Muscle of leg (tissue), 11 donors: ENCODE data around the gene BIN1. TPM values are rescaled to one million over a fixed set of nuclear protein-coding genes. Genes with fewer than 3 reads are reported as not detected.

Experiments used
- DNase-seq: peaks from one replicate; pipeline ENCODE4 v3.0.0; 2013
- H3K27ac ChIP-seq: one replicate; pipeline ENCODE4 v1.5.1; 2013; ENCODE audit warnings: mild to moderate bottlenecking, low read length, control low read depth
- H3K27me3 ChIP-seq: one replicate; pipeline ENCODE4 v1.6.1; 2013; ENCODE audit warnings: low read length; ENCODE audit not compliant: control insufficient read depth, insufficient read depth
- H3K36me3 ChIP-seq: one replicate; pipeline ENCODE4 v1.6.1; 2013; ENCODE audit warnings: low read length; ENCODE audit not compliant: control insufficient read depth, insufficient read depth
- H3K4me1 ChIP-seq: one replicate; pipeline ENCODE4 v1.6.1; 2013; ENCODE audit warnings: low read length; ENCODE audit not compliant: control insufficient read depth, insufficient read depth
- H3K4me3 ChIP-seq: one replicate; pipeline ENCODE4 v1.5.1; 2013; ENCODE audit warnings: low read length, control low read depth
- H3K9me3 ChIP-seq: replicated peaks from 2 replicates; pipeline ENCODE4 v1.6.1; 2013; ENCODE audit warnings: low read depth, low read length; ENCODE audit not compliant: control insufficient read depth
- WGBS: methylation state at CpG from one replicate; pipeline ENCODE4 v1.1.5; 2013; ENCODE audit warnings: missing lambda C conversion rate; ENCODE audit not compliant: insufficient coverage; 5-methylcytosine and 5-hydroxymethylcytosine counted together
- polyA plus RNA-seq, 8 donors: library from polyadenylated mRNA; unstranded; fragments of 120-200 nt; gene quantifications; one replicate each; pipeline versions ENCODE4 v1.2.1 to v1.2.3, GENCODE V29; 2013; ENCODE audit warnings: inconsistent platforms in 1 of 8, low replicate concordance in 1 of 8; ENCODE audit not compliant: insufficient read length in 8 of 8, insufficient read depth in 1 of 8
- total RNA-seq: library from RNA; stranded (reverse); fragments of 120-200 nt; gene quantifications from one replicate; pipeline ENCODE4 v1.2.4, GENCODE V29; 2013

BIN1 gene
- total and polyA plus RNA-seq, 9 donors: 556 to 946 (median 831) TPM

GRCh38 chr2:127106457-127106990, 430 bp downstream of the BIN1 start:
- Histone ChIP-seq H3K4me3 (peak overlapping the region; percentile 98), H3K9me3 (no peaks in the 10 kb centered on the region), H3K4me1 (peaks cover 60% of the 10 kb centered on the region), H3K36me3 (peaks cover 17% of the 10 kb centered on the region), H3K27ac (peak overlapping the region; percentile 96), H3K27me3 (no peaks in the 10 kb centered on the region)
- under 1% methylated on average over 45 of the region's 45 CpGs for WGBS
- DNase-seq: no peak

GRCh38 chr2:127105656-127106456, 1.1 kb downstream of the BIN1 start:
- DNase-seq: peak; percentile 81
- peaks cover 17% of the 10 kb centered on the region for H3K36me3 ChIP-seq

GRCh38 chr2:127104881-127105655, 1.9 kb downstream of the BIN1 start:
- peaks cover 73% of the 10 kb centered on the region for H3K4me1 ChIP-seq

More at GRCh38 chr2:127105656-127106456, 1.1 kb downstream of the BIN1 start:
- peak overlapping the region; percentile 96 for H3K27ac ChIP-seq
- H3K27me3 ChIP-seq: no peaks in the 10 kb centered on the region
- H3K4me3 ChIP-seq: peak overlapping the region; percentile 98
- H3K4me1 ChIP-seq: peaks cover 65% of the 10 kb centered on the region
- no peaks in the 10 kb centered on the region for H3K9me3 ChIP-seq
- under 1% methylated on average over 45 of the region's 51 CpGs for WGBS

GRCh38 chr2:127104166-127104660, 2.7 kb downstream of the BIN1 start:
- no peaks in the 10 kb centered on the region for H3K9me3 ChIP-seq
- peaks cover 73% of the 10 kb centered on the region for H3K4me1 ChIP-seq
- peak overlapping the region; percentile 96 for H3K27ac ChIP-seq
- H3K4me3 ChIP-seq: peak overlapping the region; percentile 98
- no CpG with 5 or more reads among the region's 8 CpGs for WGBS
- no peak for DNase-seq
- H3K27me3 ChIP-seq: no peaks in the 10 kb centered on the region
- H3K36me3 ChIP-seq: peaks cover 25% of the 10 kb centered on the region

More at GRCh38 chr2:127104881-127105655, 1.9 kb downstream of the BIN1 start:
- peak; percentile 52 for DNase-seq
- H3K27me3 ChIP-seq: no peaks in the 10 kb centered on the region
- peak overlapping the region; percentile 98 for H3K4me3 ChIP-seq
- 33% methylated on average over 3 of the region's 6 CpGs for WGBS
- H3K27ac ChIP-seq: peak overlapping the region; percentile 96
- H3K9me3 ChIP-seq: no peaks in the 10 kb centered on the region
- peaks cover 23% of the 10 kb centered on the region for H3K36me3 ChIP-seq

GRCh38 chr2:127103243-127104165, 3.5 kb downstream of the BIN1 start:
- H3K36me3 ChIP-seq: peaks cover 25% of the 10 kb centered on the region
- H3K9me3 ChIP-seq: no peaks in the 10 kb centered on the region
- peak; percentile 82 for DNase-seq
- peak overlapping the region; percentile 96 for H3K27ac ChIP-seq
- peak overlapping the region; percentile 98 for H3K4me3 ChIP-seq
- 66% methylated on average over 22 of the region's 24 CpGs for WGBS
- H3K4me1 ChIP-seq: peaks cover 75% of the 10 kb centered on the region
- no peaks in the 10 kb centered on the region for H3K27me3 ChIP-seq

- Histone ChIP-seq H3K4me3 (peak overlapping the region; percentile 98), H3K36me3 (peaks cover 25% of the 10 kb centered on the region), H3K27ac (peak overlapping the region; percentile 94), H3K27me3 (no peaks in the 10 kb centered on the region), H3K4me1 (peaks cover 75% of the 10 kb centered on the region), H3K9me3 (no peaks in the 10 kb centered on the region)
- 55% methylated on average over 2 of the region's 5 CpGs for WGBS
- DNase-seq: no peak
Observed at GRCh38 chr2:127102521-127103242, 4.3 kb downstream of the BIN1 start.

- DNase-seq: peak; percentile 10
- Histone ChIP-seq H3K36me3 (peaks cover 25% of the 10 kb centered on the region), H3K27me3 (no peaks in the 10 kb centered on the region), H3K4me1 (peaks cover 80% of the 10 kb centered on the region), H3K27ac (peak overlapping the region; percentile 94), H3K4me3 (peak overlapping the region; percentile 98), H3K9me3 (no peaks in the 10 kb centered on the region)
- 61% methylated on average over 5 of the region's 10 CpGs for WGBS
Observed at GRCh38 chr2:127101756-127102477, 5.0 kb downstream of the BIN1 start.

- Histone ChIP-seq H3K4me1 (peaks cover 87% of the 10 kb centered on the region), H3K27me3 (no peaks in the 10 kb centered on the region), H3K36me3 (peaks cover 25% of the 10 kb centered on the region), H3K9me3 (no peaks in the 10 kb centered on the region), H3K27ac (peak overlapping the region; percentile 94), H3K4me3 (peak overlapping the region; percentile 98)
- WGBS: 81% methylated on average over 5 of the region's 6 CpGs
- DNase-seq: peak; percentile 22
Observed at GRCh38 chr2:127101048-127101611, 5.8 kb downstream of the BIN1 start.
